Choroid plexus epithelial cell (primary cell): ENCODE measurements around the gene AIM2.

Experiments
- DNase-seq: peaks from one replicate; pipeline ENCODE4 v3.0.0-alpha.2; 2010; ENCODE audit warnings: low read depth
- H3K4me3 ChIP-seq: 2 replicates; pipeline ENCODE4 v1.5.1; 2011; ENCODE audit warnings: low read depth, mild to moderate bottlenecking, control low read depth, low read length, moderate library complexity
- TF ChIP-seq, protein P1 (sequence below): conservative IDR thresholded peaks from 2 replicates; pipeline ENCODE4 v1.5.1; 2011; ENCODE audit warnings: low read depth, mild to moderate bottlenecking, control low read depth, inconsistent platforms, low read length, moderate library complexity

Gene AIM2

GRCh38 chr1:159015440-159015909, 61.1 kb downstream of the AIM2 start:
- TF ChIP-seq, protein P1, sequence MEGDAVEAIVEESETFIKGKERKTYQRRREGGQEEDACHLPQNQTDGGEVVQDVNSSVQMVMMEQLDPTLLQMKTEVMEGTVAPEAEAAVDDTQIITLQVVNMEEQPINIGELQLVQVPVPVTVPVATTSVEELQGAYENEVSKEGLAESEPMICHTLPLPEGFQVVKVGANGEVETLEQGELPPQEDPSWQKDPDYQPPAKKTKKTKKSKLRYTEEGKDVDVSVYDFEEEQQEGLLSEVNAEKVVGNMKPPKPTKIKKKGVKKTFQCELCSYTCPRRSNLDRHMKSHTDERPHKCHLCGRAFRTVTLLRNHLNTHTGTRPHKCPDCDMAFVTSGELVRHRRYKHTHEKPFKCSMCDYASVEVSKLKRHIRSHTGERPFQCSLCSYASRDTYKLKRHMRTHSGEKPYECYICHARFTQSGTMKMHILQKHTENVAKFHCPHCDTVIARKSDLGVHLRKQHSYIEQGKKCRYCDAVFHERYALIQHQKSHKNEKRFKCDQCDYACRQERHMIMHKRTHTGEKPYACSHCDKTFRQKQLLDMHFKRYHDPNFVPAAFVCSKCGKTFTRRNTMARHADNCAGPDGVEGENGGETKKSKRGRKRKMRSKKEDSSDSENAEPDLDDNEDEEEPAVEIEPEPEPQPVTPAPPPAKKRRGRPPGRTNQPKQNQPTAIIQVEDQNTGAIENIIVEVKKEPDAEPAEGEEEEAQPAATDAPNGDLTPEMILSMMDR: no peak
- peak; percentile 96 for DNase-seq
- peak overlapping the region; percentile 11 for H3K4me3 ChIP-seq

DNA sequence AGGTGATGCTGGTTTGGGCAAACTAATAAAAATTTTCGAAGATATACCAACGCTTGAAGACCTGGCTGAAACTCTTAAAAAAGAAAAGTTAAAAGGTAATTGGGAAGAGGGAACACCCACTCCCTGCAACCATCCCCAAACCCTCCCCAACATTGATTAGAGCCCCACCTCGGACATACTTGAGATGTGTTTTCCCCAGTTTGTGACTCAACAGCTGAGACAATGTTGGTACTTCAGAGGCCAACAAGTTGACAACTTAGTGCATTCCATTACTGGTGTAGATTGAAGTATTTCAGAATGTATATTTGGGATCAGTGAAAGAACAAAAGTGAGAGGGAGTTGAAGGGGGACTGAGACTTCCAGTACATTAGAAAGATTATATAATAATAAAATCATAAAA, 61.7 kb downstream of the AIM2 start:
- no peak for DNase-seq
- TF ChIP-seq, protein P1: no peak
- no peak overlapping the region for H3K4me3 ChIP-seq

- H3K4me3 ChIP-seq: no peak overlapping the region
- no peak for DNase-seq
- TF ChIP-seq, protein P1: no peak
Observed at GRCh38 chr1:159014003-159014571, 62.5 kb downstream of the AIM2 start.

- TF ChIP-seq, protein P1: no peak
- H3K4me3 ChIP-seq: peak overlapping the region; percentile 56
- DNase-seq: no peak
Observed at GRCh38 chr1:159012495-159012894, 64.1 kb downstream of the AIM2 start.
